Stimulated activated naive CD8-positive, alpha-beta T cell treated with anti-CD3 and anti-CD28 coated beads, Interleukin-15, Interleukin-2, amounts not matched to agents 100 ng/mL and 50 ng/mL, for 24 hours (primary cell): ENCODE results near the gene PACRG.

Experiments used
- H3K27ac Mint-ChIP-seq: one replicate; pipeline ENCODE4 v1.8.0; 2021; ENCODE audit warnings: mild to moderate bottlenecking, mixed read lengths
- H3K27me3 Mint-ChIP-seq: one replicate; pipeline ENCODE4 v1.8.0; 2021; ENCODE audit warnings: mixed read lengths
- H3K36me3 Mint-ChIP-seq: one replicate; pipeline ENCODE4 v1.8.0; 2021; ENCODE audit warnings: low read depth, mixed read lengths
- H3K4me1 Mint-ChIP-seq: one replicate; pipeline ENCODE4 v1.8.0; 2021; ENCODE audit warnings: low read depth, mixed read lengths
- H3K4me3 Mint-ChIP-seq: one replicate; pipeline ENCODE4 v1.8.0; 2021; ENCODE audit warnings: mild to moderate bottlenecking, mixed read lengths
- H3K9me3 Mint-ChIP-seq: one replicate; pipeline ENCODE4 v1.8.0; 2021; ENCODE audit warnings: mixed read lengths

The PACRG gene

GRCh38 chr6:163048345-163048744, 320.6 kb downstream of the PACRG start:
- no peak overlapping the region for H3K27ac Mint-ChIP-seq
- no peaks in the 10 kb centered on the region for H3K27me3 Mint-ChIP-seq
- H3K9me3 Mint-ChIP-seq, result peaks cover 10% of the 10 kb centered on the region
- no peaks in the 10 kb centered on the region for H3K36me3 Mint-ChIP-seq
- no peaks in the 10 kb centered on the region for H3K4me1 Mint-ChIP-seq
- no peak overlapping the region for H3K4me3 Mint-ChIP-seq

GRCh38 chr6:163053667-163054344, 326.0 kb downstream of the PACRG start:
- Mint-ChIP-seq H3K27ac (no peak overlapping the region), H3K4me3 (no peak overlapping the region), H3K4me1 (no peaks in the 10 kb centered on the region), H3K36me3 (no peaks in the 10 kb centered on the region), H3K9me3 (peaks cover 4% of the 10 kb centered on the region), H3K27me3 (no peaks in the 10 kb centered on the region)

GRCh38 chr6:163054641-163055040, 326.9 kb downstream of the PACRG start:
- H3K27ac Mint-ChIP-seq, result no peak overlapping the region
- H3K27me3 Mint-ChIP-seq, result no peaks in the 10 kb centered on the region
- H3K36me3 Mint-ChIP-seq, result no peaks in the 10 kb centered on the region
- no peak overlapping the region for H3K4me3 Mint-ChIP-seq
- peaks cover 4% of the 10 kb centered on the region for H3K9me3 Mint-ChIP-seq
- no peaks in the 10 kb centered on the region for H3K4me1 Mint-ChIP-seq

- Mint-ChIP-seq H3K36me3 (no peaks in the 10 kb centered on the region), H3K27ac (no peak overlapping the region), H3K27me3 (no peaks in the 10 kb centered on the region), H3K9me3 (peaks cover 4% of the 10 kb centered on the region), H3K4me3 (no peak overlapping the region), H3K4me1 (no peaks in the 10 kb centered on the region)
These were observed 329.5 kb downstream of the PACRG start for GRCh38 chr6:163057260-163057659.

GRCh38 chr6:163062790-163063189, 335.0 kb downstream of the PACRG start:
- H3K27me3 Mint-ChIP-seq, result no peaks in the 10 kb centered on the region
- no peaks in the 10 kb centered on the region for H3K4me1 Mint-ChIP-seq
- H3K9me3 Mint-ChIP-seq, result peaks cover 10% of the 10 kb centered on the region
- H3K4me3 Mint-ChIP-seq, result no peak overlapping the region
- H3K36me3 Mint-ChIP-seq, result no peaks in the 10 kb centered on the region
- H3K27ac Mint-ChIP-seq, result no peak overlapping the region

GRCh38 chr6:163063561-163063960, 335.8 kb downstream of the PACRG start:
- no peaks in the 10 kb centered on the region for H3K36me3 Mint-ChIP-seq
- peaks cover 13% of the 10 kb centered on the region for H3K9me3 Mint-ChIP-seq
- H3K4me3 Mint-ChIP-seq, result no peak overlapping the region
- no peaks in the 10 kb centered on the region for H3K4me1 Mint-ChIP-seq
- H3K27me3 Mint-ChIP-seq, result no peaks in the 10 kb centered on the region
- H3K27ac Mint-ChIP-seq, result no peak overlapping the region

- H3K4me1 Mint-ChIP-seq, result no peaks in the 10 kb centered on the region
These were observed 336.6 kb downstream of the PACRG start for GRCh38 chr6:163064397-163064796.

GRCh38 chr6:163066200-163066599, 338.4 kb downstream of the PACRG start:
- H3K36me3 Mint-ChIP-seq, result no peaks in the 10 kb centered on the region
- no peak overlapping the region for H3K27ac Mint-ChIP-seq
- peaks cover 18% of the 10 kb centered on the region for H3K9me3 Mint-ChIP-seq
- no peaks in the 10 kb centered on the region for H3K4me1 Mint-ChIP-seq
- H3K4me3 Mint-ChIP-seq, result no peak overlapping the region
- H3K27me3 Mint-ChIP-seq, result no peaks in the 10 kb centered on the region

More at GRCh38 chr6:163064397-163064796, 336.6 kb downstream of the PACRG start:
- H3K36me3 Mint-ChIP-seq, result no peaks in the 10 kb centered on the region
- H3K4me3 Mint-ChIP-seq, result no peak overlapping the region
- H3K27ac Mint-ChIP-seq, result no peak overlapping the region
- H3K9me3 Mint-ChIP-seq, result peaks cover 13% of the 10 kb centered on the region
- H3K27me3 Mint-ChIP-seq, result no peaks in the 10 kb centered on the region

GRCh38 chr6:163077134-163077533, 349.4 kb downstream of the PACRG start:
- no peak overlapping the region for H3K27ac Mint-ChIP-seq
- H3K36me3 Mint-ChIP-seq, result no peaks in the 10 kb centered on the region
- no peaks in the 10 kb centered on the region for H3K9me3 Mint-ChIP-seq
- no peaks in the 10 kb centered on the region for H3K4me1 Mint-ChIP-seq
- no peaks in the 10 kb centered on the region for H3K27me3 Mint-ChIP-seq
- no peak overlapping the region for H3K4me3 Mint-ChIP-seq

GRCh38 chr6:163078712-163079111, 350.9 kb downstream of the PACRG start:
- no peaks in the 10 kb centered on the region for H3K36me3 Mint-ChIP-seq
- H3K9me3 Mint-ChIP-seq, result no peaks in the 10 kb centered on the region
- no peak overlapping the region for H3K4me3 Mint-ChIP-seq
- H3K27me3 Mint-ChIP-seq, result no peaks in the 10 kb centered on the region
- no peaks in the 10 kb centered on the region for H3K4me1 Mint-ChIP-seq
- no peak overlapping the region for H3K27ac Mint-ChIP-seq

GRCh38 chr6:163080228-163080627, 352.5 kb downstream of the PACRG start:
- no peak overlapping the region for H3K4me3 Mint-ChIP-seq
- H3K27ac Mint-ChIP-seq, result no peak overlapping the region
- H3K27me3 Mint-ChIP-seq, result no peaks in the 10 kb centered on the region
- H3K9me3 Mint-ChIP-seq, result no peaks in the 10 kb centered on the region
- no peaks in the 10 kb centered on the region for H3K36me3 Mint-ChIP-seq
- no peaks in the 10 kb centered on the region for H3K4me1 Mint-ChIP-seq

- no peak overlapping the region for H3K4me3 Mint-ChIP-seq
- H3K27me3 Mint-ChIP-seq, result no peaks in the 10 kb centered on the region
- H3K4me1 Mint-ChIP-seq, result no peaks in the 10 kb centered on the region
- no peak overlapping the region for H3K27ac Mint-ChIP-seq
- H3K36me3 Mint-ChIP-seq, result no peaks in the 10 kb centered on the region
- peaks cover 7% of the 10 kb centered on the region for H3K9me3 Mint-ChIP-seq
These were observed 355.4 kb downstream of the PACRG start for GRCh38 chr6:163083141-163083540.

- H3K27ac Mint-ChIP-seq, result no peak overlapping the region
- no peak overlapping the region for H3K4me3 Mint-ChIP-seq
- no peaks in the 10 kb centered on the region for H3K4me1 Mint-ChIP-seq
- H3K27me3 Mint-ChIP-seq, result no peaks in the 10 kb centered on the region
- no peaks in the 10 kb centered on the region for H3K36me3 Mint-ChIP-seq
- peaks cover 7% of the 10 kb centered on the region for H3K9me3 Mint-ChIP-seq
These were observed 357.7 kb downstream of the PACRG start for GRCh38 chr6:163085426-163085825.

GRCh38 chr6:163085861-163086623, 358.3 kb downstream of the PACRG start:
- Mint-ChIP-seq H3K27ac (no peak overlapping the region), H3K36me3 (no peaks in the 10 kb centered on the region), H3K4me1 (no peaks in the 10 kb centered on the region), H3K4me3 (no peak overlapping the region), H3K9me3 (peaks cover 7% of the 10 kb centered on the region), H3K27me3 (no peaks in the 10 kb centered on the region)

GRCh38 chr6:163086624-163086920, 358.8 kb downstream of the PACRG start:
- Mint-ChIP-seq H3K27ac (no peak overlapping the region), H3K4me3 (no peak overlapping the region), H3K4me1 (no peaks in the 10 kb centered on the region), H3K27me3 (no peaks in the 10 kb centered on the region), H3K9me3 (peaks cover 7% of the 10 kb centered on the region), H3K36me3 (no peaks in the 10 kb centered on the region)

- H3K9me3 Mint-ChIP-seq, result peaks cover 7% of the 10 kb centered on the region
- no peak overlapping the region for H3K4me3 Mint-ChIP-seq
- H3K27me3 Mint-ChIP-seq, result no peaks in the 10 kb centered on the region
- no peak overlapping the region for H3K27ac Mint-ChIP-seq
- H3K4me1 Mint-ChIP-seq, result no peaks in the 10 kb centered on the region
- no peaks in the 10 kb centered on the region for H3K36me3 Mint-ChIP-seq
These were observed 360.2 kb downstream of the PACRG start for GRCh38 chr6:163087981-163088380.
